Medulla oblongata (tissue), 1 donor: ENCODE data around the gene EEF1E1.

Experiments used
- DNase-seq: peaks from one replicate; pipeline ENCODE4 v3.0.0-alpha.2; 2015; ENCODE audit errors: extremely low spot score

The EEF1E1 gene

GRCh38 chr6:8102122-8102958 is at the start of gene EEF1E1:
EEF1E1 (minus strand) TSS chr6:8102548; CDS start chr6:8102521, 27 bp downstream.
- DNase-seq: peak; percentile 97

GRCh38 chr6:8149350-8149749 is 47.0 kb upstream of the EEF1E1 start:
- no peak for DNase-seq

DNA sequence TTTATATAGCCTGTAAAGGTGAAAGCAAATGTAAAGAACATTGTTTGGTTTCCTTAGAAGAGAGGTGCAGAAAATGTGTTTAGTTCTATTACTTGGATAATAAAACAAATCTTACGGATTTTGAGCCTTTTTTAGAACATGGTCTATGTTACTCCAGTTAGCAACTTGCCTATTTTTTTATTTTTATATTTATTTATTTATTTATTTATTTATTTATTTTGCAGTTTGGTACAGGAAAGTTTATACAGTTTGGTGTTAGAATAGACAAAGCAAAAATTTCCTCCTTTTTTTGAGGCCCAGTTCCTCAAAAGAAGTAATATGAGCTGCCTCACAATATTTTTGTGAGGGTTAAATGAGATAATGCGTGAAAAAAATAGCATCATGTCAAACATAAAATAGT is 41.6 kb upstream of the EEF1E1 start:
- DNase-seq: no peak

DNA sequence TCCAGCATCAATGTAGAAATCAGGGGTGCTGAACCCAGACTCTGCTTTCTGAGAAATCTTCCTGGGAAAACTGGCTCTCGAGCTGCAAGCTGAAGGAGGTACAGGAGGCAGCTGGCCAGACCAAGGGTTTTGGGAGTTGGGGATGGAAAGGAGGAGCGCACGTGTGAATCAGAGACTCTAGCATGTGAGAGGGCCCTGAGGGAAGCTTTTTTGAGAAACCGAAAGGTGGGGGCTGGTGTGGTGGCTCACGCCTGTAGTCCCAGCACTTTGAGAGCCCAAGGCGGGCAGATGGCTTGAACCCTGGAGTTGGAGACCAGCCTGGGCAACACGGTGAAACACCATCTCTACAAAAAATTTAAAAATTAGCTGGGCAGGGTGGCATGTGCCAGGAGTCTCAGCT is 37.1 kb upstream of the EEF1E1 start:
- DNase-seq: no peak

- DNase-seq: no peak
Observed at GRCh38 chr6:8137529-8137939, 35.2 kb upstream of the EEF1E1 start.

DNA sequence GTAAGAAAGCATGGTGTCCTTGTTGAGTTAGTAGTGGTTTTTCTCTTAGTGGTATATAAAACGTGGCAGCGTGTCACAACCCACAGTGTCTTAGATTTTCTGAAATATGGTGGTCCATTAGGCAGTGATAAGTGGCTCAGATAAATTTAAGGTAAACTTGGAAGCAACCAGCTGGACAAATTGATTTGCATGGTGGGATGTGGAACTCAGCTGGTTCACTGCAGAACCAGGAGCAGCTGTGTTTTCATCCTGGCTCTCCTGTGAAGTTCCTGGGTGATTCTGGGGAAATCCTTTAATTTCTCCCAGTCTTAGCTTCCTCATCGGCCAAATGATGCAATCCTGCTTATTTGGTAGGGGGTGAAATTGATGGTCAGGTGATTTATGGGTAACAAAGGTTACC is 32.9 kb upstream of the EEF1E1 start:
- no peak for DNase-seq

DNA sequence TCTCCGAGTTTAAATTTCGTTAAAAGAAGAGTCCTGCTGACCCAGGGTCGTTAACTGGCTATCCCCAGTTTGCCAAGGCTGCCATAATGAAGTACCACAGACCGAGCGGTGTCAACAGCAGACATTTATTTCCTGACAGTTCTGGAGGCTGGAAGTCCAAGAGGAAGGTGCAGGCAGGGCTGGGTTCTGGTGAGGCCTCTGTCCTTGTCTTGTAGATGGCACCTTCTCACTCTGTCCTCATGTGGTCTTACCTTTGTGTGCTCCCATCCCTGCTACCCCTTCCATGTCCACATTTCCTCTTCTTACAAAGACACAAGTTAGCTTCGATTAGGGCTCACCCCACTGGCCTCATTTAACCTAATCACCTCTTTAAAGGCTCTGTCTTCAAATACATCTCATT is 29.8 kb upstream of the EEF1E1 start:
- no peak for DNase-seq

GRCh38 chr6:8131265-8131897 is 29.0 kb upstream of the EEF1E1 start:
- DNase-seq: peak; percentile 76

- DNase-seq: no peak
Observed at GRCh38 chr6:8130399-8130798, 28.1 kb upstream of the EEF1E1 start.

DNA sequence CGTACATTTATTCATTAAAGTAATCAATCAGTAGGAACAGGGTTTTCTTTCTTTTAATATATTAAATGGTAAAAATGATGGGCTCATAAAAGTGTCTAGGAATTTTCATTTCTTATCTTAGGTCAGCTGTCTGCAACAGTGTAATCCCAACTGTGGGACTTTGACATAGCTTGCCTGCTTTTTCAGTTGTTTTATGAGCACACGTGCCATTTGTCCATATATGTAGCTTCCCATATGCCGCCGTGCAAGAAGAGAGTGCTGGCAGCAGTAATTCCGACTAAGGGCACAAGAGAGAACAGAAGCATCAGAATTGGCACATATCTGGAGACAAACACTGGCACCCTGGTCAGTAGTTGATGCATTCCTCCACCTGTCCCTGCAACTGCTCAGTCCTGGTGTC is 20.9 kb upstream of the EEF1E1 start:
- no peak for DNase-seq

DNA sequence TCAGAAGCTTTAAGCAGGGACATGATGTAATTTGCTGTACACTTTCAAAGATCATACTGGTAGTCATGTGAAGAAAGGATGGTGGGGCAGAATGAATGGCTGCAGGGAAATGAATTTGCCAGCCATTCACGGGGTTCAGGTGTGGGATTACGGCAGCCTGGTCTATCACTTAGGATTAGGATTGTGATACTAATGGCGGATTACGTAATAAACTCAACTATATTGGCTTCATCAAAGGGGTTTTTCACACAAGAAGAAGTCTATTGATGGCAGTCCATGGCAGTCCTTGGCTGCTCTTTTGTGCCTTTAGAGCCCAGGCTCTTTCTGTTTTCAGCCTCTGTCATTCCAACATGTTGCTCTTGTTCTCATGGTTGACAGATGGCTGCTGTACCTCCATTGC is 12.6 kb upstream of the EEF1E1 start:
- DNase-seq: no peak

DNA sequence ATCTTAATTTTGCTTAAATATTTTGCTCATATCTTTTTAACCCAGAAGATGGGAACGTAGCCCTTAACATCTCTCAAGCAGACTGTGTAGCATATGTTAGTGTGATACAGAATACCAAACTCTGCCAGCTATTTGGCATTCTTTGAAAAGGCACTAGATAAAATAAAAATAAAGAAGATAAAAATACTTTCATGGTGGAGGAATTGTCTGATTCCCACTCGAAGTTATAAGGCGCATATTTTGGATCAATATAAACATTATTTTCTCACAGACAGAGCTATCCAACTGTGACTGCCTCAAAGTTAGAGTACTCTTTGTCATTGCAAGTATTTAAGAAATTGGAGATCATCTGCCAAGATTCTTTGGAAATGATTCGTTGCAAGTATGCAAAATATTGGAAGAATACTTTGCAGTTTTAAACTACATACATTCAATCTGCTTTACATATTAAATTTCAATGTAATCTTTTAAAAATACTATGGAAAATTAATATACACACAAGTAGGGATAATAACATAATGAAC is 10.8 kb upstream of the EEF1E1 start:
- no peak for DNase-seq

DNA sequence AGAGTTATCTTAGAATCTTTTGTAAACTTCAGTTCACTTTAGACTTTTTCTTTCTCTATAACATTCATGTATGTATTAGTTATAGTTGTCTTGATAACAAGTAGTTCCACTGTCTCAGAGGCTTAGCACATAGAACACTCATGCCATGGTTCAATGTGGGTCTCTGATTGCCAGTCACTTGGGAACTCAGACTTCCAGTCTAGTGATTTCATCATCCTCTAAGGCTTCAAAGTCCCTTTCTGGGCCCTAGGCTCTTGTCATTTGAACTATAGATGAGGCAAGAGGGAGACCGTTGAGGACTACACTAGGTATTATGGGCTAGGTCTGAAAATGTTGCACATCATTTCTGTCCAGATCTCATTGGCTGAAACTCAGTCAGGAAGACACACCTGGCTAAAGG is 8.4 kb upstream of the EEF1E1 start:
- no peak for DNase-seq

GRCh38 chr6:8110117-8110721 is 7.9 kb upstream of the EEF1E1 start:
- DNase-seq: no peak

GRCh38 chr6:8108759-8109539 is 6.6 kb upstream of the EEF1E1 start:
- DNase-seq: no peak

- peak; percentile 22 for DNase-seq
Observed at GRCh38 chr6:8108031-8108660, 5.8 kb upstream of the EEF1E1 start.

DNA sequence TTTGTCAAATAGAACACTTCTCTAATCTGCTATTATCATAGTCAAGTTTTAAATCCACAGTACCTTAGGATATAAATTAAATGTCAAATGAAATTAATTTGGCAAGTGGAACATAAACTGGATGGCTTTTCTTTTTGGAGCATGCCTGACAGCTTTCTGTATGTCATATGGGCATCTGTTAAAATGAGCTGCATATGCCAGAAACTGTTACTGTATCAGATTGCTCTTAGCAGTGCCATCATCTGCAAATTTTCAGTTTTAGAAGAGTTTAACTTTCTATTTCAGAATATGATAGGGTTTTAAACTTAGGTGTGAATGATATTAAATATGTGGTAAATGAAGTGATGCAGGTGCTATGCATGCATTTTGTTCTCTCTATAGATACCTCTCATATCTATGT is 3.4 kb upstream of the EEF1E1 start:
- no peak for DNase-seq

GRCh38 chr6:8103726-8104125 is 1.4 kb upstream of the EEF1E1 start:
- no peak for DNase-seq

GRCh38 chr6:8100159-8100854 is 2.0 kb downstream of the EEF1E1 start:
- DNase-seq: no peak

- DNase-seq: no peak
Observed at GRCh38 chr6:8090650-8091049, 11.7 kb downstream of the EEF1E1 start.

DNA sequence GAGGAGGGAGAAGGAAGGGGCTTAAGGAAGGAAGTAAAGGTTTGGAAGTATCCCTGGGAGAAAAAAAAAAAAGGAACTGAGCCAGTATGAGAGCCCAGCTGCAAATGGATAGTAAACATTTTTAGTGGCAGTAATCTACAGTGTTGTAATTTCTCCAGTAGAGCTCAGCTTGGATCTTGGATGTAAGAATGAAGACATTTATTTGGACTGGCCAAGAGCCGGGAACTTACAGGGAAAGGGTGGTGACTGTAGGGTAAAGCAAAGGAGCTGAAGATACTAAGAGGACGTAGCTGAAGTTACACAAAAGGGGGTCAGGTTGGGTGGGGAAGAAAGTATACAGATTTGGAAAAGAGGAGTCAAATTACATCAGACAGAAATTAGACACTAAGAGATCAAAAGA is 13.5 kb downstream of the EEF1E1 start:
- no peak for DNase-seq
